ENCODE data around the gene PPP1R9A.

PPP1R9A gene

DNA sequence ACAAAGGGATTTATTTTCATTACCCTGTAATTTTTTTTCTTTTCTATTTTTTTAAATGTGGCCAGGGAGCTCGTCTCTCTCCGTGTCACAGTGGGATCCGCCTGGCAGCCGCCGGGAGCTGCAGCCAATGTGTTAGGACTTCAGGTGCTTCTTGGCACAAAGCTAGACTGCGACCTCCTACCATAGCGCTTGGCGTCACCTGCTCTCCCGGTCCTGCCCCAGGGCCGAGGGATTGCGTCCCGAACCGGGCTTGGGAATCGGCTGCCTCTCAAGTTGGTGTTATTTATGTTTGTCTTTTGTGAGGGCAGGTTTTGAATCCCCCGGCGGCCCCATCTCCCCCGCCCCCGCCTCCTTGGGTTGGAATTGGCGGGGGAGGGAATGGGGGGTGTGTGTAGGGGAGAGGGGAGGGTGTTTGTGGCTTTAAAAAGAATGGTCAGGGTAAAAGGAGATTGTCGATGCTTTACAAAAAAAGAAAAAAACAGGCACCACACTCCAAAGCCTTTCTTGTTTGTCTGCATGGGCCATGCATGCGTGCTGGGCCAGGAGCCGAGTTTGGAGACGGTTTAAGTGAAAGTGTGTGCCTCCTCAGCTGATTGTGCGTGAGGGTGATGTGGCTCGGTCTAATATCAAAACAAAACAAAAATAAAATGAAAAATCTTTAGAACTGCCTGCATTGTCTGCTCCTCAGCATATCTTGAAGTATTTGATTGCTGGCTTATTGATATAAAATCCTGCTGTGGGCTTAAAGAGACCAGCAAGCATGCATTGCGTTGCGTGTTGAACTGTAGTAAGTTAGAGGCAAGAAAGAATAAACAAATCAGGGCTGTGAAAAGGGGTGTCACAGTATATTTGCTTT is 1.2 kb downstream of the PPP1R9A start:
- peak in 48 of 56 donors; percentile 5 to 85 (median 42) for DNase-seq

DNA sequence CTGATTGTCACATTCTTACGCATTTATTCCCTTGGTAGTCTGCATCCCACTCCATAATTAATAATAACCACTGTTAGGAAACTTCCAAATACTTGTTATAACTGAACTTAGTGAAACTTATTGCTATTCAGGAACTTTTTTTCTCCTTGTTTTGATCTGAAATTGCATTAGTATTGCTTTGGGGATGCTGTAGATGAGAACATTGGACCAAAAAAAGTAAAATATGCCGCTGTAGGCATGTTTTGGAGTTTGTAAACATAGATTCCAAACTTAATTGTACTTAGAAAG is 1.7 kb downstream of the PPP1R9A start:
- DNase-seq = no peak

DNA sequence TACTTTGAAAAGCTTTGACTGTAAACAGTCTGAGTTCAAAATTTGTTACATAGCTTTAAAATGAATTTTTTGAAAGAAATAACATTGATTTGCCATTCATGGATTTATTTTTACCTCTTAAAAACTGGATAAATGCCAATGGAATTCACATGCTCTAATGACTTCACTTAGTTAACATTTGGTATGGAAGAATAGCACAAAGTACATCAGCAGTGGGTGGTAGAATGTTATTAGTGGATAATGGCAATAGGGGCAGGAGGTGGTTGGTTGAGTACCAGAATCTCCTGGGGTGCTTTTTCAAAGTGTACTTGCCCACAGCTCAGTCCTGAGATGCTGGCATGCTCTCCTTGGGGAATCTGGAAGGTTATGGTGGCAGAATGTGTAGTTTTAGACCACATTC is 4.7 kb downstream of the PPP1R9A start:
- DNase-seq = no peak

DNA sequence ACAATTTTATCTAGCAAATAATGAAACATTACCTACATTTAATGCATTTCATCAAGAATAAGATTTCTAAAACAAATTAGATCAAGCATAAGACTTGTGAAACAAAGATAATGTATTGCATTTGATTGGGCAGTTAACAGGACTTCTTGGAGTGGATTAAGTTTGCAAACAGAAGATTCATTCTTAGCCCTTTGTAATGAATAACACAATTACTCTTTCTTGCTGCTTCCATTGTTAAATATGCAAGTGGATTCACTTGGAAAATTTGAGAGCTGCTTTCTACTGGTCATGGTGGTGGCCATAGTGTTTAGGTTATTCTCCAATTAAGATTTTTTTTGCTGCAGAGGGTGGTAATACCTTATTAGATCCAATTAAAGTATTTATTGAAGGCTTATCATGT is 6.0 kb downstream of the PPP1R9A start:
- DNase-seq = peak in 1 of 56 donors; percentile 4

DNA sequence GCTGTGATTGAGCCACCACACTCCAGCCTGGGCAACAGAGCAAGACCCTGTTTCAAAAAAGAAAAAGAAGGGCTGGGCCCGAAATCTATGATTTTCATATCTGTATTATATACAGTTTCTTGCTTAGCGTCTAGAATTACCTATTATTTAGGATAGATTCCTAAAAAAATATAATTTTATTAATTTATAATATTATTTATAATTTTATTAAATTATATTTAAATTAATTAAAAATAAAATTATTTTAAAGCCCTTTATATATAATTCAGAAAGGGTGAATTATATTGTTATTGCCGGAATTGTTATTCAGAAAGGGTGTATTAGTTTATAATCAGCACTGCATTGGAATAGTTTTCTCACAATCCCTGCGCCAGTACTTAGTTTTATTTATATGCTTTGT is 14.5 kb downstream of the PPP1R9A start:
- DNase-seq = no peak

DNA sequence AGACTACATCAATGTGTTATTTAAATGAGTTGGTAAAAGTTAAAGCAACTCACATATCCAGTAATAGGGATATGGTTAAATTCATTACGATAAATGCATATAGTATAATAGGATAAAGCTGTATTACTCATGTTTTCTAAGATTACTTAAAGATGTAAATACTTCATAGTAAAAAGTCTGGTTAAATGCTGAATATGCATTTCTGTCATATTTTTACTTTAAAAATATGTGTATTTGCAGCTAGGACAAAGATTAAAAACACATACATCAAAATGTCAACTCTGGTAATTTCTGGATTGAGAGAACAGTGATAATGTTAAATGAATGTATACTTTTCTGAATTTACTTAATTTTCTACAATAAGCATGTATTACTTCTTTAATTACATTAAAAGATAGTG is 15.1 kb downstream of the PPP1R9A start:
- no peak for DNase-seq

DNA sequence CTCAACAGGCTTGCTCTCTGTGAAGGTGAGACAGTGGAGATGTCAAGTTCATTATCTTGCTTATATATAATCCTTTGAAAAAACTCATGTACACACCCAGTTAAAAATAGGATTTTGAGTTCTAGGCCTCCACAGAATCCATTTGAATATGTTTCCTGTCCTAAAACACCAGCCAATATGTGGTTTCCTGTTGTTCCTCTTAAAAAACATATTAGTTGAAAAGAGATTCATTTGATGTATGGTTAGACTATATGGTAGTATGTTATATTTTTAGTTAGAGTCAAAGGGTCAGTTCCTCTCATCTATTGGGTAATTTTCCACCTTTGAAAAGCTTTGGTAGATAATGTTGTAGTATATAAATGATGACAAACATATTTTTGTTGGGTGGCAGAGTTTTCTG is 16.0 kb downstream of the PPP1R9A start:
- DNase-seq = no peak

DNA sequence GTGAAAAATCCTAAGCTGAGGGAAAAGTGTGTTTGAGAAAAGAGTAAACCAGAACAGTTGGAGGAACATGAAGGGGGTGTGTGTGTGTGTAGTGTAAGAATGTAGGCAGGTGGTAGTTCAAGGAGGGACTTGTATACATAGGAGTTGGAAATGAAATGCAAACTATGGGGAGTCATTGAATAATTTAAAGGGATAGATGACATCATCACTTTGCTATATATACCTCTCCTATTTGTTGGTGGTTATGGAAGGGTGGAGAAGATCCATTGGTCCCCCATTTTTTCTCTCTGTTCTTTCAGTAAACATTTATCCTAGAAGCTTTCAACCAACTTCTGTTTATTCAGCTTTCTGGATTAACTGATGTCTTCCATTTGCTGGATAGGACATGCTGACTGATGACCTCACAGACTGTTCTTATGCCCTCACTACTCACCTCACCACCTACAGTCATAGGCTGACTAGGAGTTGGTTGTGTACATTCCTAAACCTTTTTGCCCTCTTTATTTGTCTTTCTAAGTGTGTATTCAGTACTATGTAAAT is 20.8 kb downstream of the PPP1R9A start:
- no peak for DNase-seq

DNA sequence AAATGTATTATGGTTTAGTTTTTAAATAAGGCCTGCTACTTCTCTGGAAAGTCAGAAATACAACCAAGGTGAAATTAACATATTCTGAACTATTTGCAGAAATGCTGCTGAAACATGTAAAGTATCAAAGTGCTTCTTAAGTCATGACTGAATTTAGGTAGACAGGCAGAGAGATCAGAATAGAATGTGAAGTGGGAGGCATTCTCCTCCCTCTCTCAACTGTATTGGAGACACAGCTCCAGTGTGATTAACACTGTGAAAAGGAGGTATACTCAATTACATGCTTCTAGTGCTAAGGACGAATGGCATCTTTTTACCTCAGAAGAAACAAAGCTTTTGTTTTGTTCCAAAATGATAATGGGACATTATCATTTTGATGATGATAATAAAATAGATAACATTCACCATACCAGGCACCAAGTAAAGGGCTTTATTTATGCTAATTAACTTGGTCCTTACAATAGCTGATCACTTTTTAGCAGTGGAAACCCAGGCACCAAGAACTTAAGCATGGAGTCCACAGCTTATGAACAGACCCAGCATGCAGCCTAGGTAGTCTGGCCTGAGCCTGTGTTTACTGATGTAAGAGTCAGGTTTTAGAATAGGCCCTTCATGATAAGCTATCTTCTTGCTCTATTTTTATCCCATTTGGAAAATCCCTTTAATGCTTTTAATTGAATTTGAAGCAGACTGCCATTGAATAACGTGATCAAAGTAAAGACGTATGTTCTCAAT is 26.0 kb downstream of the PPP1R9A start:
- DNase-seq = no peak

DNA sequence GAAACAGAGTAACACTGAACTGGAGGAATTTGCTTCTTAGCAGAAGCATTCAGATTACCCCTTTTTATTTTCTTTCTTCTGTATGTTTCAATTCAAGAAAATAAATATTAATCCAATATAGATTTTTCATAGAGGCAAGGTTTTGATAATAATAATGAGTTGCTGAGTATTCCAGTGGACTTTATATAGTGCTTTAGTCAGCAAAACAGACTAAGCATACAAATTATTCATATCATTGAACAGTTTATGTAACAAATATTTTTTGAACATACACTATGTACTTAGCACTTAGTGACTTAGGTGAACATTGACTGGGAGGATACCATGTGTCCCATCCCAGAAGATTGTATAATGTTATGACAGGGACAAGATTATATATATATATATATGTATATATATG is 32.0 kb downstream of the PPP1R9A start:
- DNase-seq = no peak

DNA sequence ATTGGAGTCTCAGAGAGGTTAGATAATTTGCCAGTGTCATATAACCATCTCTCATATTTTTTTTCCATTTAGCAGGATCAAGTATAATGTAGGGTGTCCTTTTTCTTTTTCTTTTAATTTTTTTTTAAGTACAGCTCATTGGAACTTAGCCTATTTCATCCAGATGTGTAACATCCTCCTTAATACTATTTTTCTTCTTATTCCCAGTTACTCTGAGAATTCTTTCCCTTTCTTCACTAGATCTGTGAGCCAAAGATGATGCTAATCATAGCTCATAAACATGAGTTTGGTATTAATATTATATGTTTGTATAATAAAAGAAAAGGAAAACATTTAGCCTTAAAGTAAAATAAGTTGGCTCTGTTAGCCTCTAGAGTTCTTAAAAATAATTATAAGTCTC is 32.8 kb downstream of the PPP1R9A start:
- DNase-seq = no peak

DNA sequence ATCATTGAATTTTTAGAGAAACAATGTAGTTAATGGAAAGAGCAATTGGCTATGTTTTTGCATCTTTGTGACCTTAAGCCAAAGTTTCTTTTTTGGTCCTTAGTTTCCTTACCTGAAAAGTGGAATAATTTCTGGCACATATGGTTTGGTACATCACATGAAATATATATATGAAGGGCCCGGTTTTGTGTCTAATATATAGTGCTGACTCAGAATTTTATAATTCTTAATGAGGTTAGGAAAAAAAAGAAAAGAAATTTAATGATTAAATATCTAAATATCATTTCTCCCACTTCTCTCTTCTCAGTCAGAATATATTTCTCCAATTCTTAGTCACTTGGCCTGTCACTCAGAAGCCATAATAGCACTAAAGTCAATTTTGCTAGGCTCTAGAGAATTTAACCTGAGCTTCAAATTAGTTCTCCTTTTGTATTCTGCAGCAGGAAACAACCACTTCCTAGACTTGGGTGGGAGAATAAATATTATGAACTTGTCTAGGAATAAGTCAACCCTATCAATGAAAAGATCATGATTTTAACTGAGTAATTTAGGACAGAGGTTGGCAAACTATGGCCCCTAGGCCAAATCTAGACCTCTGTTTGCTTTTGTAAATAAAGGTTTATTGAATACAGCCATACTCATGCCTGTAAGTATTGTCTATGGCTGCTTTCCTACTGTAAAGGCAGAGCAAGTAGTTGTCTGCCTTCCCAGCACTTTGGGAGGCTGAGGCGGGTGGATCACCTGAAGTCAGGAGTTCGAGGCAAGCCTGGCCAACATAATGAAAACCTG is 34.6 kb downstream of the PPP1R9A start:
- DNase-seq = no peak

DNA sequence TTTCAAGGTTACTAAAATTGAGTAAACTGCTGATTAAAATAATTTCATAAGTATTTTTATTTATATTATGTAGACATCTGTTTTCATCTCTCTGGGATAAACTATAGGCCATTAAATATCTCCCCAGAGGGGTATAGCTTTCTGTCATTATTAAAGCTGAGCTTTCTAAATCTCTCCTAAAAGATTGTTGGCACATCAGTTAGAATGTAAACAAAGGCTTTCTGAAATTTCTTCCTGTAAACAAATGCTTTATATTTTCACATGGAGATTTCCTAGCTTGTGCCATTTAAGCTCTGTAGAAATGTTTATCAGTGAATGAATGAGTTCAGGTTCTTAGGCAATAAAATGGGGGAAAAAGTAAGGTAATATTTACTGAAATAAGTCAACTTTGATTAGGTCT is 35.7 kb downstream of the PPP1R9A start:
- DNase-seq = no peak

DNA sequence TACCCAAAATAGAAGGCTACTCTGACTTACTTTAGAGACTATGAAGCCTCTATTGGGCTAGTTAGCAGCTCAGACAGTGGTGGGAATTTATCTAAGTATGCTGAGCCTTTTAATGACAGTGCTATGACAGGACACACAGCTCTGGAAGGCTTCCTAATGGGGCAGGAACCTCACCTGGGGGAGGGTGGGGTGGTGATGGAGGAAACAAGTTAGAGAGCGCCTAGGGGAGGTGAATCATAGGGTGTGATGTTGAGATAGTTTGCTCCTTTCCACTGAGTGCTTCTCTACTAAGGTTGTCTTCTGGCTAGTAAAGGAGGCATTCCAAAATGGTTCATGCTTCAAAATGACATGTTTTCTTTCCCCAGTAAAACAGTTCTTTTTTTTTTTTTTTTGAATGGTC is 42.1 kb downstream of the PPP1R9A start:
- DNase-seq = no peak

DNA sequence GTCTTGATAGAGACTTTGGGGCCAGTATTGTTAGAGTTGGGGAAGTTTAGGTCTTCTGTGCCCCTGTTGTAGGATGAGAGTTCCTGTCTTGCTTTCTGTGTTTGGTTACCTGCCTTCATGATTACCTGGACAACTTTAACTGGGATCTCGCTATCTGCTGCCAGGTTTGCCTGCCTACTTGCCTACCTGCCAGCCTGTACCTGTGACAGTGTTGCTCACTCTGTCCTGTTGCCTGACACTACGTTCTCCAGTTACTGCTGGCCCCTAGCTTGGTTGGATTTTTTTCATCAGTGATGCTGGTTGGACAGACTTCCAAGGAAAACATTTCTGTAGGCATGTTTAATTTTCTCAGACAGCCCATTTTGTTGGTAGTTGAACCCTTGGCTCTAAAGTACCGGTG is 48.4 kb downstream of the PPP1R9A start:
- no peak for DNase-seq

DNA sequence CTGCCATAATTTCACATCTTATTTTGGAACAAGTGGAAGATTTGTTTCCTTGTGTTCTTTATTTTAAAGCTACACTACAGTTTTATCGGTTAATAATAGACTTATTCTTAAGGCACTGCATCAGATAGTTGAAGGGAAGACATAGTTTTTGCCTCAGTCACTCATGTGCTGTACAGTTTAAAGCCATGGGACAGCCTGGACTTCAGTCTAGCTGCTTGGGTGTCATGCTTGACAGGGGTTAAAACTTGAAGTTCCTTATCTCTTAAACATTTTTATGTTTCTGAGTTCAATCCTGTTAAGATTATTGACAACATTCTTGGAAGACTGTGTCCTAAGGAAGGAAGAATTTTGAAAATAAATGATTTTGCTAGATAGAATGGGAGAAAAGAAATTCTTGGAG is 49.7 kb downstream of the PPP1R9A start:
- no peak for DNase-seq

DNA sequence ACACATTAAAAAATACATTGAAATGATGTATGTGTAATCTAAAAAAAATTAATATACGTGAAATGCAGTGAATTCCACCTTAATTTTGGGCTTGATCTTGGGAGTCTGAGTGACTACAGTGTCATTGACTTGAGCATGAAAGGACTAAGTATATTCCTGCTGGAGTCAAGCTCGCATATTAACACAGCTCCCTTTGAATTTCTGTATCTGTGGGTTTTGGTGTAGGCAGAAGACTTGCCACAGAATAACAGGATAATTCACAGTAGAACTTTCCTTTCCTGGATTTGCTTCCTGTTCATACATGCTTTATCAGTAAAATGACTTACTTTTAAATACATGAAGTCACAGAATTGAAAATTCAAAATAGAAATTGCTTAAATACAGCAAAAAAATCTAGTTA is 55.3 kb downstream of the PPP1R9A start:
- DNase-seq = no peak

DNA sequence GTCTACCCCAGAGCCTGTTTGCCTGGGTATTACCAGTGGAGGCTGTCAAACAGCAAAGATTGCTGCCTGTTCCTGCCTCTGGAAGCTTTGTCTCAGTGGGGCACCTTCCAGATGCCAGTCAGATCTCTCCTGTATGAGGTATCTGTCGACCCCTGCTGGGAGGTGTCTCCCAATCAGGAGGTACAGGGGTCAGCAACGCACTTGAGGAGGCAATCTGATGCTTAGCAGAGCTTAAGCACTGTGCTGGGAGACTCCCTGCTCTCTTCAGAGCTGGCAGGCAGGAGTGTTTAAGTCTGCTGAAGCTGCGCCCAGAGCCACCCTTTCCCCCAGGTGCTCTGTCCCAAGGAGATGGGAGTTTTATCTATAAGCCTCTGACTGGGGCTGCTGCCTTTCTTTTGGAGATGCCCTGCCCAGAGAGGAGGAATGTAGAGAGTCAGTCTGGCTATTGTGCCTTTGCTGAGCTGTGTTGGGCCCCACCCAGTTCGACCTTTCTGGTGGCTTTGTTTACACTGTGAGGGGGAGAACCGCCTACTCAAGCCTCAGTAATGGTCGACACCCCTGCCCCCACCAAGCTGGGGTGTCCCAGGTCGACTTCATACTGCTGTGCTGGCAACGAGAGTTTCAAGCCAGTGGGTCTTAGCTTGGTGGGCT is 62.2 kb downstream of the PPP1R9A start:
- no peak for DNase-seq

DNA sequence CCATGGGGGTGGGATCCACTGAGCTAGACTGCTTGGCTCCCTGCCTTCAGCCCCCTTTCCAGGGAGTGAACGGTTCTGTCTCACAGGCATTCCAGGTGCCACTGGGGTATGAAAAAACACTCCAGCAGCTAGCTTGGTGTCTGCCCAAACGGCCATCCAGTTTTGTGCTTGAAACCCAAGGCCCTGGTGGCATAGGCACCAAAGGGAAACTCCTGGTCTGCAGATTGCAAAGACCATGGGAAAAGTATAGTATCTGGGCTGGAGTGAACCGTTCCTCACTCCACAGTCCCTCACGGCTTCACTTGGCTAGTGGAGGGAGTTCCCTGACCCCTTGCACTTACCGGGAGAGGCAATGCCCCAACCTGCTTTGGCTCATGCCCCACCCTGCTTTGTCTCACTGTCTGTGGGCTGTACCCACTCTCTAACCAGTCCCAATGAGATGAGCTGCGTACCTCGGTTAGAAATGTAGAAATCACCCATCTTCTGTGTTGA is 62.7 kb downstream of the PPP1R9A start:
- DNase-seq = no peak

DNA sequence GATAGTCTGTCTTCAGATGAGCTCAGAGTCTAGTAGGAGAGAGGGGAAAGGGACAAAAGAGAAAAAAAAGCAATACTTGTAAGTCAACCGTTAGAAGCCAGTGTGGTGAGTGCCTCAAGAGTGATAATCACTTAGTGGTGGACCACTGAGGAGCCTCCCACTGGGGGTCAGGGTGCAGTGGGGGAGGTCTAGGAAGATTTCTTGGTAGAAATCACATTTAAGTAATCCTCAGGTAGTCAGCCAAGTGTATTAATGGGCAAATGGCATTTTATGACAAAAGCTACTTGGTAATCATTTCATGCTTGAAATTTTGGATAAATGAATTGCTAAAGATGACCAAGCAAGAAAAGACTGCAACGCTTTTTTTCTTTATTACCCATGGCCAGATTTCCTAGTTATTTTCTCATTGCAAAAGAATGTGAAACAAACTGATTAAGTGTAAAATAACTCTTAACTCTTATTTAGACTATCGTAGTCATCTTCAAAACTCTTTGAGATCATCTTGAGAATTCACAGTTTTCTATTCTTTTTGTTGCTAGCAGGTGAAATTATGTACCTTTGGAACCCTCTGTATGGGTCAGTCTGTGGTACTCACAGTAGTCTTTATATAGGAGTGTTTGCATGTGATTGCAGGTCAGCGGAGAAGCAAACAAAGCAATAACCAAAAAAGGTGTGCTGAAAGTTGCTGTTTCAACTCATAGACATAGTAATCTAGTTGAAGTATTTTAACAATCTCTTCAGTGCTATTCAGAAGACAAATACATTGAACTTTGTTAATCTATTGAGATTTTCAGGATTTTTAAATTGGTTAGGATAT is 63.9 kb downstream of the PPP1R9A start:
- no peak for DNase-seq
